ENCODE data around the gene SS18L1.
A peak's percentile ranks its signal among the peaks of the same experiment; 100 is the strongest.

The SS18L1 gene

DNA sequence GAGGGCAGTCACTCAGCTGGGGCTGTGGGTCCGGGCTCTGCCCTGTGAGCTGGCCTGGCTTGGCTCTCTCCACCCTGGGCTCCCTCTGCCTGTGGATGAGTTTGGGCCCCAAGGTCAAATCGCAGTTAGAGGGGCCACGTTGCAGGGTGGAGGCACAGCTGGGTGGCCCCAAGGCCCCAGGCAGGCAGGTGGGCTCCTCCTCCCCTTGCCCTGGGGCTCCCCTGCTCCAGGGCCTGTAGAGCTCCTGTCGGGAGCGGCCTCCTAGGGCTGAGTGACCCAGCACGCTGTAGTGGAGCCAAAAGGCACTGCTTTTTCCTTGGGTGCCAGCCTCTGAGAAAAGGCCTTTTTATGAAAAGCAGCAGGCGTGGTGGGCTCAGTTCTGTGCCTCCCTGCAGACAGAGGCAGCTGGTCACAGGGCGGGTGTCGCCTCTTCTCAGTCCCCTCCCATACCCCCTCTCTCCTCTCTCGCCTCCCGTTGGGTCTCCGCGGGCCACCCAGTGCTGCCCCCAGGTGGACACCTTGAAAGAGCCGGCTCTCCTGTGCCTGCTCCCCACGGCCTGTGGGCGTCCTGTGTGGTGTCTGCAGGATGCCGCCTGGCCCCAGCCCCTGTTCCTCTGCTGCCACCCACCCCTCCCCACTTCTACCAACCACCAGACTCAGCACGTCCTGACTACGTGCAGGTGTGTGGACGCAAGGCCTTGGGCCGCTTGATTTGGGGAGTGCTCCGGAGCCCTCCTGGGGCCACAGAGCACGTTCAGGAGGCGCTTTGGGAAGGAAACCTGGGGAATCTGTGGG, 13.2 kb downstream of the SS18L1 start:
- DNase-seq (ENCODE audit: low read depth) = peak; percentile 74

DNA sequence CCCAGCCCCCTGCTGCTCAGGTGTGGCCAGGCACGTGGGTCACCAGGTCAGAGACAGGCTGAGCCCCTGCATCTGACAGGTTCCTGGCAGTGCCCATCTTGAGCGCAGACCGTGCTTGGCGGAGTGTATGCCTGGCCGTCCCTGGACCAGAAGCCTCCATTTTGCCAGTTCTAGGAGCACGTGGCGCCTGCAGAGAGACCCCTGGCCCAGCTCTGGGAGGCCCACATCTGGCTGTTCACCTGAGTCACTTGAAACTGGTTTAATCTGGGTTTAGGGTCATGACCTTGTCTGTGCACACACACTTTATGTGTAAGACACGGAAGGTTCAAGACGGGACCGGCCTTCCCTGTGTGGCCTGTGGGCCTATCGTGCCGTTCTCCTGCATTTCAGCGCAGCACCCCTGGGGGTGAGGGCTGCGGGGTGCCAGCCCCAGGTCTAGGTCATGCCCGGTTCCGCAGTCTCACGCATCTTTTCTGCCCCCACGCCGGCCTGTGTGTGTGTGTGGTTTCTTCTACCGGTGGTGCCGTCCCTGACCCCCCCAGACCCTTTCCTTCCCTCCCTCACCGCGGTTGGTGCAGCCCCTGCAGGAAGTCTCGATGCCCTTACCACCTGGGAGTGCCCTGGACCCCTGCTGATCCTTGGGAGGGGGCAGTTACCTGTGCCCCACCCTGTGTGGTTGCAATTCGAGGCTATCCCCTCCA, 14.0 kb downstream of the SS18L1 start:
- no peak for DNase-seq (ENCODE audit: low read depth)

DNA sequence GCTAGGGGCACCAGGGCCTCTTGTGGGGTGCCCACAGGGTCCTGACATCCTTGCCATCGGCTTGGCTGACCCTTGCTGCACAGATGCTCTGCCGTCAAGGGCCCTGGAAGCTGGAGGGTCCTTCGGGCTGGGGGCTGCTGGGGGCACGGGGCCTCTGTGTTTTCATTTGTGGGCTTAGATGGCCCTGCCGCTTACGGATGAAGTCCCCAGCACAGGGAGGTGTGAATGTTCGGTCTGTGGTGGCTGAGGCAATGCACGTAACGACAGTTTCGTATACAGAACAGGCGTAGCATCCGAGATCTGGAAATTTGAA, 14.5 kb downstream of the SS18L1 start:
- no peak for DNase-seq (ENCODE audit: low read depth)

DNA sequence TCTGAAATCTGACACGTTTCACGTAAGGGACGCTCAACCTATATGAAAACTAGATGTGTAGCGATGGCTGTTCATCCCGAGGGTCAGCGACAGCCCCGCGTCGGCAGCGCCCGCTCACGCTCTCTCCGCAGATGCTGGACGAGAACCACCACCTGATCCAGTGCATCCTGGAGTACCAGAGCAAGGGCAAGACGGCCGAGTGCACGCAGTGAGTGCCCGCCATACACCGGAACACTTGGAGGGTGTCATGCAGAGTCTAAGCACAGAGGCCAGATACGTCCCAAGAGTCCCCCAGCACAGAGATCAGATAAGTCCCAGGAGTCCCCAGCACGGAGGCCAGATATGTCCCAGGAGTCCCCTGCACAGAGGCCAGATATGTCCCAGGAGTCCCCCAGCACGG, 15.0 kb downstream of the SS18L1 start:
- no peak for DNase-seq (ENCODE audit: low read depth)

DNA sequence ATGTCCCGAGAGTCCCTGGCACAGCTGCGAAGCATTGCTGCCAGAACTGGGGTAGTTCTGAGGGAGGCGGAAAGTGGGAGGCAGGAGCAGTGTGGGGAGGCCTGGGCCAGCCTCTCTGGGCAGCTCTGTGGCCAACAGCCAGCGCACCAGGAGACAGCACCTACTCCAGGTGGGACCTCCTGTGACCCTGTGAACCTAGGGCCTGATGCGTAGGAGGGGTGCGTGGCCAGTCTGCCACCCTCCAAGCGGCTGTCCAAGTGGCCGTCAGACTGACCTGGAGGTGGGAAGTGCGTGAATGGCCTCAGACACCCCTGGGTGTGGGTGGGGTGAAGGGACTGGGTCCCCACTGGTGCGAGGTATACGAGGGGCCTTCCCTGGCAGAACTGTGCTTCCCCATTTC, 15.5 kb downstream of the SS18L1 start:
- no peak for DNase-seq (ENCODE audit: low read depth)

DNA sequence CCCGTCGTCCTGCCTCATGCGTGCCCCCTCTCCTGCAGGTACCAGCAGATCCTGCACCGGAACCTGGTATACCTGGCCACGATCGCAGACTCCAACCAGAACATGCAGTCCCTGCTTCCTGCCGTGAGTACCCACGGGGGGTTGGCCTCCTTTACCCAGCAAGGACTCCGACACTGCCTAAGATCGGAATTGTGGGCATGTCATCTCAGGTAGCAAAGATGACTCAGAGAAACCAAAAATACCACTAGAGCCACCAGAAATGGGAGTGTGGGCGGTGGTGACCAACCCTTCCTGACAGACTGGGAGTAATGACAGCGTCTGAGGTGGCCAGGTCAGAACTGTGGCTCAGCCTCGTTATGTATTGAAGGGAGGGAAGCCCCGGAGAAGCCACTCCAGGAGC, 16.3 kb downstream of the SS18L1 start:
- no peak for DNase-seq (ENCODE audit: low read depth)

DNA sequence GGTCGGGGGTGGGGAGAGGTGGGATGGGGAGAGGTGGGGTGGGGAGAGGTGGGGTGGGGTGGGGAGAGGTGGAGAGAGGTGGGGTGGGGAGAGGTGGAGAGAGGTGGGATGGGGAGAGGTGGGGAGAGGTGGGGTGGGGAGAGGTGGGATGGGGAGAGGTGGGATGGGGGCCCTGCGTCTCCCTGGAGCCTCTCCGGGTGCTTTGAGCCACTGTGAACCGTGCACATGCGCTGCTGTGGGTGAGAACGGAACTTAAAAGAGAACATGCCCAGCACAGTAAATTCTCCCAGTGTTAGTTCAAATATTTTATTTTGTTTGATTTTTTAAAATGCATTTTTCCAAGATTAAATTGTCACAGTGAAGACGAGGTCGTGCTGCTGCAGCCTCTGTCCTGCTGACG, 16.7 kb downstream of the SS18L1 start:
- no peak for DNase-seq (ENCODE audit: low read depth)

DNA sequence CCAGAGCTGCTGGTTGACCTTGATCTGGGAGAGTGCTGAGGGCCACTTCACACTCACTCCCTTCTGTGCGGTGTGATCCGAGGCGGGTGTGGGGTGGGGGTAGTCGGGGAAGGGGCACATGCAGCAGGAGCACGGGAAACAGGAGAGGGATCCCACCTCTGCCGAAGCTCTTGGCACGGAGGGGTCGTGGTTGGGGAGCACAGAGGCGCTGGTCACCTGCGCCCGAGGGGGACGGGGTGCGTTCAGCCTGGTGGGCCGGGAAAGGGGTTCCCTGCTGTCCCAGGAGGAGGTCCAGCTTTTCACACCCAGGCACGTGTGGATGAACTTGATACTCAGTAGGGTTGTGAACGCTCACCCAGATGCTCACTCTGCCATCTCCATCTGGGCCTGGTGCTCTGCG, 17.3 kb downstream of the SS18L1 start:
- DNase-seq (ENCODE audit: low read depth) = no peak

DNA sequence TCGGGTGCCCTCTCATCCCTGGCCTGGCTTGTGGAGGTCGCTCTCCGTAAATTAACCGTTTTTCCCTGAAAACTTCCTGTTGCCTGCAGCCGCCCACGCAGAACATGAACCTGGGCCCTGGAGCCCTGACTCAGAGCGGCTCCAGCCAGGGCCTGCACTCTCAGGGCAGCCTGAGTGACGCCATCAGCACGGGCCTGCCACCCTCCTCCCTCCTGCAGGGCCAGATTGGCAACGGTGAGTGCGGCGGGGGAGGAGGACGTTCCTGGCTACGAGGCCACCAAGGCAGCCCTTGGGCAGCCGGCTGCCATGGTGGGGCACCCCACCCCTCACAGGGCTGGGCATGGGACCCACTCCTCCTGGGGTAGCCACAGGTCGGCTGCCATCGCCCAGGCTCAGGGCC, 17.8 kb downstream of the SS18L1 start:
- no peak for DNase-seq (ENCODE audit: low read depth)

DNA sequence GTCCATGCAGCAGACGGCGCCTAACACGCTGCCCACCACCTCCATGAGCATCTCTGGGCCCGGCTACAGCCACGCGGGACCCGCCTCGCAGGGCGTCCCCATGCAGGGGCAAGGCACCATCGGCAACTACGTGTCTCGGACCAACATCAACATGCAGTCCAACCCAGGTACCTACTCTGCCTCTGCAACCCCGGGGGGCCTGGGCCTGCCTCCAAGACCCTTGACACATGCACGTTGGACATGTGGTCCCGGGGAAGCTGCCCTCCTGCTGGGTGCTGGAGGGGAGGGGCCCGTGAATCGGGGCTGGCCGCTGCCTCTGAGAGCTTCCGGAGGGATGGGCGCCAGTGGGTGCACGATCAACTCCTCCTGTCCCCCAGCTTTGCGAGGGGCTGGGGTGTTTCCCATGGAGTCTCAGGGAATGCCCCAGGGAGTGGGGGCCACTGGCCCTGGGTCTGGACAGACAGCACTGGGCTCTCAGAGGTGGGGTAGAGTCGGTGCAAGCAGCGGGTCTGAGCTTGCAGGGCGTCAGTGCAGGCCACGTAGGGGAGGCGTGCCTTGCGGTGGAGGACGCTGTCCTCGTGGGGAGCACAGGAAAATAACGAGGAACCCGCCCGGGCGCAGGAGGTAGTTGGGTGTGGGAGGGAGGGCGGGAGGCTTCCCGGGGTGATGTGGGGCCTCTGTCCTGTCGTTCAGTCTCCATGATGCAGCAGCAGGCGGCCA, 19.4 kb downstream of the SS18L1 start:
- DNase-seq (ENCODE audit: low read depth) = no peak

DNA sequence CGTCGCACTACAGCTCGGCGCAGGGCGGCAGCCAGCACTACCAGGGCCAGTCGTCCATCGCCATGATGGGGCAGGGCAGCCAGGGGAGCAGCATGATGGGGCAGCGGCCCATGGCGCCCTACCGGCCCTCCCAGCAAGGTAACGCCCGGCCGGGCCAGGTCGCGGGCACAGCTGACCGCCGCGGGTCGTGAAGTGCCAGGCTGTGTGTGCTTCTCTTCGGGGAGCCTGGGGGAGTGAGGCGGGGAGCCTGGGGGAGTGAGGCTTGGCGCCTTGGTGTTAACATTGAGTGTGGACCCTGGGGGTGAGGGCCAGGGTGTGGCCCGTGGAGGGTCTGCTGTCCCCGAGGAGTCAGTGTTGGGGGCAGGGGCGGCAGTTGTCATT, 19.9 kb downstream of the SS18L1 start:
- DNase-seq (ENCODE audit: low read depth) = no peak

DNA sequence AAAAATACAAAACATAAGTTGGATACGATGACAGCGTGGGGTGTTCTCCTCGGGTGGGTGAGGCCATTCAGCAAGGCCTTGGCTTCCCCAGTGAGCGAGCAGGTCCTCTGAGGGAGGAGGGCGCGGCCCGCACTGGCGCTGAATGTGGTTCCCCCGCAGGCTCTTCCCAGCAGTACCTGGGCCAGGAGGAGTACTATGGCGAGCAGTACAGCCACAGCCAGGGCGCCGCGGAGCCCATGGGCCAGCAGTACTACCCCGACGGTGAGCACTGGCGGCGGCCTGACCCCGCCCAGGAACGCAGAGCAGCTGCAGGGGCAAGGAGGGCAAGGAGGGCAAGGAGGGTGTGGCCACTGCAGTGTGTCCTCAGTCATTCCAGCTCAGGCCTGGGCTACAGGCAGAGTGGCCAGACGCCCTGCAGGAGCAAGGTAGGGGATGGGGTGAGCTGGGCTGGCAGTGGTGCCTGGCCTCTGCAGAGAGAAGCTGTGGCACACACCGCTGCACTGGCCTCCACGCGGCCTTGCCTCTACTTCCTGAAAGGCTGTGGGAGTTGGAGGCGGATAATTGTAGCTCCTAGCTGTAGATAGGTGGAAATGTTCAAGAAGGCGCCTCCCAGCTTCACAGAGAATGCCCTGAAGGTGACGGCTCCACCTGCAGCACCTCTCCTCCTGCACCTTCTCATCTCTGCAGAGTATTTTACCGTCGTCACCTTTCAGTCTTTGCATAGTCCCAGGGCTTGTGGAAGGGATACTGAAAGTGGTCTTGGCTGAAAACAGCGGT, 20.6 kb downstream of the SS18L1 start:
- no peak for DNase-seq (ENCODE audit: low read depth)

DNA sequence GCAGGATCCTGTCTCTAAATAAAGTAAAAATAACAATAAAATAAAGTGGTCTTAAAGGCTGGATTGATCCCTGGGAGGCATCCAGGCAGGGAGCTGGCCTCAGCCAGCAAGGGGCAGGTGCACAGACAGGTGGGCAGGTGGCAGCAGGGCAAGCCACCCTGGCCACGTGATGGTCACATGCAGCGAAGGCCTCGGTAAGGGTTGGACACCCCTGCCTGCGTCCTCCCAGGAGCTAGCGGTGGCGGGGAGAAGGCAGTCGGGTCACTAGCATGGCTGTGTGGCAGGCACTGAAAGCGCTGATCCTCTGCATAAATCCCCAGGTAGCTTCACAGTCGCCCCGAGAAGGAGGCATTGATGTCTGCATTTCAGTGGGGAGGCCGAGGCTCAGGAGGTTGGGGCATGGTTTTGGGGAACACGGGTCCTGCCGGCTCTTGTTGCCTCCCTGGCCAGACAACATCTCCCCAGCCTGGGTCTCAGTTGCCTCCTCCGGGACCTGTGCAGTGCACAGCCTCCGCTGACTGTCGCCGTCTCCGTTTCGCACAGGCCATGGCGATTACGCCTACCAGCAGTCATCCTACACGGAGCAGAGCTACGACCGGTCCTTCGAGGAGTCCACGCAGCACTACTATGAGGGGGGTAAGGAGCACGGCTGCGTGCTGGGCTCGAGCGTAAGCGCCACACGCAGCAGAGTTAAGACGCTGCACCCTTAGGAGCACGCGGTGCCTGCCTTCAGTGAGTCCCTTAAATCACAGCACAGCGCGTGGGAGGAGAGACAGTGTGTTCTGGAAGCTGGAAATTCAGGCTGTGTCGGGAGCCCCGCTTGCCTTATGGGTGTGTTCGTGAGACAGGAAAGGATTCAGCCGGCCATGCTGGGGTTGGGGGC, 21.6 kb downstream of the SS18L1 start:
- DNase-seq (ENCODE audit: low read depth) = no peak

DNA sequence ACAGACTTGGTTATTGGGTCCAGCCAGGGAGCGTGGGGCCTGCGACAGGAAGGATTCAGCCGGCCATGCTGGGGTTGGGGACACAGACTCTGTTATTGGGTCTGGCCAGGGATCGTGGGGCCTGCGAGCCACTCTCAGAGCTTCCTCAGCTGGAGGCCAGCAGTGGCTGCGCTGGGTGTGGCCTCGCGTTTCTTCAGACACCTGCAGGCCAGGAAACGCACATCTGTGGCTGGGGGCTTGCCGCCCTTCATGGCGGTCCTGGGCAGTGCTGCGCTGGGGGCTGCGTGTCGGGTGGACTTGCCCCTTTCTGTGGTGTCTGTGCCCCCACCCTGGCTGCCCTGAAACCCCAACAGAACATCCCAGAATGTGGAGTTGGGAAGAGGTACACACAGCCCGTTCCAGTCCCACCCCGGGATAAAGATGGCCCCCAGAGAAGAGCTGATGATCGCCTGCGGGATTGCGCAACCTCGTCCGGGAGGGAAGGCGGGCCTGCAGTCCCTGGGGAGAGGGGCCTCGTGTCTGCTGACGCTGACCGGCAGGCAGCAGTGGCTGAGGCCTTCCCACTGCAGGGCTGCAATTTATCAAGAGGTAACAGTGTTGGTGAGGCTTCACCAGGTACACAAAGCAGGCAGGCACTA, 22.3 kb downstream of the SS18L1 start:
- no peak for DNase-seq (ENCODE audit: low read depth)

DNA sequence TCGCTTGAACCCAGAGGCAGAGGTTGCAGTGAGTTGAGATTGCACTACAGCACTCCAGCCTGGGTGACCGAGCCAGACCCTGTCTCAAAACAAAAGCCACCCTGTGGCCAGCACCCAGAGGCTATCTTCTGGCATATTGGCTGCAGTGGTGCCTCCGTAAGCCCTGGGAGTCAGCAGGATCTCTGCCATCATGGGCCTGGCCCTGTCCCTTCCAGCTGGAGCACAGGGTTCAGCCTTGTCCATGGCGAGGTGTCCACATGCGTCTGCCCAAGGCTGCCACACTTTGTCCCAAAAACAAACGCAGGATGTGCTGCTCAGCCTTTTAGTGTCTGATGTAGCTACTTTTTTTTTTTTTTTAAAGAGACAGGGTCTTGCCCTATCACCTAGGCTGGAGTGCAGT, 23.9 kb downstream of the SS18L1 start:
- DNase-seq (ENCODE audit: low read depth) = no peak

DNA sequence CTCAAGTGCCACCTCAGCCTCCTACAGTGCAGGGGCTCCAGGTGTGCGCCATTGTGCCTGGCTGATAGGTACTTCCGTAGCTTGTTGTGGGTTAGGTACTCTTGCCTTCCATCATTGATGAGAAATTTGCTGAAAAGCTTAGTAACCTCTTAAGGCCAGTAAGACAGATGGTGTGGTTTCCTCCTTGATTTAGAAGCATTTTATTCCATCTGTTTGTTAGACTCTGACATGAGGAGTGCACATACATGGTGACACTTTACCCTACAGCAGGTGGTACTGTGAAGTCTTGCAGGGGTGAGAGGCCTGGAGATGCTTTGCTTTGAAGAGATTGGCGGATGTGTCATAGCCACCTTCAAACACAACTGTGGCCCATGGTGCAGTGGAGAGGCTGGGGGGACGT, 24.5 kb downstream of the SS18L1 start:
- no peak for DNase-seq (ENCODE audit: low read depth)

DNA sequence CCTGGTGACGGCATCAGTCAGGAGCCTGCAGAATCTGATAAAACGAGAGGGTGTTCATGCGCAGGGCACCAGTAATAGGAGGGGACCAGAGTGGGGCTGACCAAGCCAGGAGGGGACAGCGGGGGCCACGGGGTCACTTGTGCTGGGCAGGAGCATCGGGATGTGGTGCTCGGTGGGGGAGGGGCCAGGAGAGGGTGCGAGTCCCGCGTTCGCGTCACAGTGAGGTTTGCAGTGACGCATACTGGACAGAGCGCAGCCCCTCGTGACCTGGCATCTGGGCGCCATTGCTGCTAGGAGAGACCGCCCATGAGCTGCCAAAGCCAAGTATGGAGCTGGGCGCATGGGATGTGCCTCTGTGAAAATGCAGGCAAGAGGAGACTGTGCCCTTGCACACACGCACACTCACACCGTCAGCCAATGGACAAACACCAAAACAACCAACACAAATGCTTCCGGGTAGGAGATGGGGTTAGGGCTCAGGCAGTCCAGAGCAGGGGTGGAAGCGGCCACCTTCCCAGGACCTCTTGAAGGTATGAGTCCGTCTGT, 25.4 kb downstream of the SS18L1 start:
- no peak for DNase-seq (ENCODE audit: low read depth)

DNA sequence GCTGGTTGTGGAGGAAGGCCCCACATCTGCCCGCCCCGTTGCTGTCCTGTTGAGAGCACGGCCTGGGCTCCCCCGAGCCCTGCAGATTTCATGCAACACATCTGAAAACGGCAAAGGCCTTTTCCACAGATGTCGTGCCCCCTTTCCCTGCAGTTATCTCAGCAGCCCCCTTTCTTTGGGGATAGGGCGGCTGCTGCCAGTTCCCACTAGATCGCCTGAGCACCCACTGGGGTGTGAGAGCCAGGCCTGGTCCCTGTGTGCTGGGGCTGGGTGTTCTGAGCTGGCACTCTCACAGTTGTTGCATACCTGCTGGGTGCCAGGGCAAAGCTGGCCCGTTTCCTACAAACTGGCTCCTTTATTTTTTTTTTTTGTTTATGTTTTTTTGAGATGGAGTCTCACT, 27.0 kb downstream of the SS18L1 start:
- no peak for DNase-seq (ENCODE audit: low read depth)

DNA sequence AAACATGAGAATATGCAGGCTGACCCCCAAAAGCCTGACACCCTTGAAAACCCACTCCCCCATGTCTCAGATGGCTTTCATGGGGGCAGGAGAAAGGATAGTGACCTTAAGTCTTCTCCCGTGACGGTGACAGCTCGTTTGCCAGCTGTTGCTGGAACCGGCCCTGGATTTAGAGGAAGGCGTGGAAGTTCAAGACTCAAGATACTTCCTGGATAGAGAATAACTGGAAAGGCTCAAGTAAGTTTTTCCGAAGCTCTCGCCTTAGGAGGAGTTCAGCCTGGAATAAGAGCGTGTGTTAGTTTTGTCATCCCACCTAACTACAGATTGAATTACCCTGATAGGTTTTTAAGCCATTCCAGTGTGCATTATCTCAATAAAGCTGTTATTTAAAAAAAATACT, 27.7 kb downstream of the SS18L1 start:
- no peak for DNase-seq (ENCODE audit: low read depth)

DNA sequence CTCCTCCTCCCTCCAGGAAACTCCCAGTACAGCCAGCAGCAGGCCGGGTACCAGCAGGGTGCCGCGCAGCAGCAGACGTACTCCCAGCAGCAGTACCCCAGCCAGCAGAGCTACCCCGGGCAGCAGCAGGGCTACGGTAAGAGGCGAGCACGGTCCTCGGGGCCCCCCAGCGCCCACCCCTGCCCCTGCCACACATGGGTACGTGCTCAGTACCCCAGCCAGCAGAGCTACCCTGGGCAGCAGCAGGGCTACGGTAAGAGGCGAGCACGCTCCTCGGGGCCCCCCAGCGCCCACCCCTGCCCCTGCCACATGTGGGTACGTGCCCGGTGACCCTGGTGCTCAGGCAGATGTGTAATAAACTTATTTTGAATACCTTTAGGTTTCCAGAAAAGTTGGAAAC, 29.1 kb downstream of the SS18L1 start:
- DNase-seq (ENCODE audit: low read depth) = no peak

Measured in activated T-cell treated with anti-CD3 and anti-CD28 coated beads for 1 hour (primary cell).